Measurements from ENCODE around the gene SPPL2B. TPM values are rescaled to one million over a fixed set of nuclear protein-coding genes. Genes with fewer than 3 reads are reported as not detected.

SPPL2B gene
- total RNA-seq, 2 experiments from 2014 or later: 106 to 111 TPM

- Histone ChIP-seq H3K27ac (ENCODE audit: low read depth in 1 of 2, low read length in 2 of 2) (no peak overlapping the region), H3K4me1 (ENCODE audit: insufficient read depth, low read length) (no peaks in the 10 kb centered on the region), H3K9me3 (ENCODE audit: control insufficient read depth in 1 of 2, insufficient read depth in 1 of 2, low read length in 2 of 2) (no peaks in the 10 kb centered on the region), H3K4me3 (ENCODE audit: low read length) (no peak overlapping the region), H3K36me3 (ENCODE audit: insufficient read depth, low read length) (peaks cover 18% of the 10 kb centered on the region), H3K27me3 (ENCODE audit: control insufficient read depth in 1 of 2, insufficient read depth in 2 of 2, low read length in 2 of 2) (no peaks in the 10 kb centered on the region)
- H3K27ac Mint-ChIP-seq: no peak overlapping the region
- ChIA-PET POLR2A (no interaction called here), CTCF (no interaction called here)
- H3K27me3 Mint-ChIP-seq: no peaks in the 10 kb centered on the region
- DNase-seq (no peak), ATAC-seq (ENCODE audit: poor library complexity) (no peak)
- H3K36me3 Mint-ChIP-seq (ENCODE audit: low read depth): peaks cover 11% of the 10 kb centered on the region
- no peak overlapping the region for H3K4me3 Mint-ChIP-seq
- no peak for TF ChIP-seq CTCF (IDR thresholded peaks at IDR 0.05)
- H3K9me3 Mint-ChIP-seq: no peaks in the 10 kb centered on the region
- no peaks in the 10 kb centered on the region for H3K4me1 Mint-ChIP-seq (ENCODE audit: low read depth)
- intact Hi-C loops (cut with DNase I, micrococcal nuclease): no loop called here
These were observed 14.3 kb downstream of the SPPL2B start for GRCh38 chr19:2342656-2343288.

- Histone ChIP-seq H3K4me3 (ENCODE audit: low read length) (no peak overlapping the region), H3K27ac (ENCODE audit: low read depth in 1 of 2, low read length in 2 of 2) (no peak overlapping the region), H3K9me3 (ENCODE audit: control insufficient read depth in 1 of 2, insufficient read depth in 1 of 2, low read length in 2 of 2) (no peaks in the 10 kb centered on the region), H3K4me1 (ENCODE audit: insufficient read depth, low read length) (no peaks in the 10 kb centered on the region), H3K36me3 (ENCODE audit: insufficient read depth, low read length) (peaks cover 18% of the 10 kb centered on the region), H3K27me3 (ENCODE audit: control insufficient read depth in 1 of 2, insufficient read depth in 2 of 2, low read length in 2 of 2) (no peaks in the 10 kb centered on the region)
- DNase-seq (no peak), ATAC-seq (ENCODE audit: poor library complexity) (no peak)
- H3K4me3 Mint-ChIP-seq: no peak overlapping the region
- CTCF ChIA-PET: no interaction called here
- H3K4me1 Mint-ChIP-seq (ENCODE audit: low read depth): no peaks in the 10 kb centered on the region
- H3K36me3 Mint-ChIP-seq (ENCODE audit: low read depth): peaks cover 11% of the 10 kb centered on the region
- POLR2A ChIA-PET: no interaction called here
- H3K27ac Mint-ChIP-seq: no peak overlapping the region
- no peak for TF ChIP-seq CTCF (IDR thresholded peaks at IDR 0.05)
- intact Hi-C loops (cut with DNase I, micrococcal nuclease): no loop called here
- no peaks in the 10 kb centered on the region for H3K9me3 Mint-ChIP-seq
- no peaks in the 10 kb centered on the region for H3K27me3 Mint-ChIP-seq
These were observed 15.0 kb downstream of the SPPL2B start for GRCh38 chr19:2343289-2343982.

- no peaks in the 10 kb centered on the region for H3K27me3 ChIP-seq (ENCODE audit: control insufficient read depth in 1 of 2, insufficient read depth in 2 of 2, low read length in 2 of 2)
- ATAC-seq (ENCODE audit: poor library complexity) (no peak), DNase-seq (no peak)
- POLR2A ChIA-PET: no interaction called here
- Mint-ChIP-seq H3K36me3 (ENCODE audit: low read depth) (peaks cover 11% of the 10 kb centered on the region), H3K9me3 (no peaks in the 10 kb centered on the region), H3K27me3 (no peaks in the 10 kb centered on the region), H3K4me1 (ENCODE audit: low read depth) (no peaks in the 10 kb centered on the region), H3K4me3 (no peak overlapping the region), H3K27ac (no peak overlapping the region)
- CTCF ChIA-PET: no interaction called here
- no peaks in the 10 kb centered on the region for H3K9me3 ChIP-seq (ENCODE audit: control insufficient read depth in 1 of 2, insufficient read depth in 1 of 2, low read length in 2 of 2)
- no peak for TF ChIP-seq CTCF (IDR thresholded peaks at IDR 0.05)
- H3K4me1 ChIP-seq (ENCODE audit: insufficient read depth, low read length): no peaks in the 10 kb centered on the region
- peaks cover 18% of the 10 kb centered on the region for H3K36me3 ChIP-seq (ENCODE audit: insufficient read depth, low read length)
- H3K4me3 ChIP-seq (ENCODE audit: low read length): no peak overlapping the region
- intact Hi-C loops (cut with DNase I, micrococcal nuclease): no loop called here
- H3K27ac ChIP-seq (ENCODE audit: low read depth in 1 of 2, low read length in 2 of 2): no peak overlapping the region
These were observed 15.9 kb downstream of the SPPL2B start for GRCh38 chr19:2344381-2344870.
